Testis (tissue), 2 donors: ENCODE data around the gene CORO1C.

Experiments
- POLR2A ChIP-seq: fragments of 450-650 bp; IDR thresholded peaks from one replicate; pipeline ENCODE4 v1.6.1; 2017; ENCODE audit warnings: antibody characterized with exemption, mild to moderate bottlenecking, moderate library complexity
- TF ChIP-seq, protein P1 (sequence below), 3 experiments: fragments of 450-650 bp in 2 of 3; fragments of 200-600 bp in 1 of 3; sonication (generic) in 1 of 3; IDR thresholded peaks; one replicate each; pipeline ENCODE4 v1.5.1; 2016 to 2019; ENCODE audit warnings: antibody characterized with exemption in 3 of 3, mild to moderate bottlenecking in 2 of 3, moderate library complexity in 1 of 3

DNA sequence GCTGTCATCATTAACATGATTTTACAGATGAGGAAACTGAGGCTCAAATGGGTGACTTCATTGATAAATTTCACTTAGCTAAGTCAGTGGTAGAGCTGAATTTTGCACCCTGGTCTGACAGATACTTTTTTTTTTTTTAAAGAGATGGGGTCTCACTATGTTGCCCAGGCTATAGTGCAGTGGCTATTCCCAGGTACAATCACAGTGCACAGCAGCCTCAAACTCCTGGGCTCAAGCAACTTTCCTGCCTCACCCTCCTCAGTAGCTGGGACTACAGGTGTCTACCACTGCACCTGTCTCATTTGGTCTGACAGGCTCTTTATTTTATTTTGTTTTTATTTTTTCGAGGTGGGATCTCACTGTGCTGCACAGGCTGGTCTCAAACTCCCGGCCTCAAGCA is 24.2 kb upstream of the CORO1C start:
- TF ChIP-seq, protein P1, sequence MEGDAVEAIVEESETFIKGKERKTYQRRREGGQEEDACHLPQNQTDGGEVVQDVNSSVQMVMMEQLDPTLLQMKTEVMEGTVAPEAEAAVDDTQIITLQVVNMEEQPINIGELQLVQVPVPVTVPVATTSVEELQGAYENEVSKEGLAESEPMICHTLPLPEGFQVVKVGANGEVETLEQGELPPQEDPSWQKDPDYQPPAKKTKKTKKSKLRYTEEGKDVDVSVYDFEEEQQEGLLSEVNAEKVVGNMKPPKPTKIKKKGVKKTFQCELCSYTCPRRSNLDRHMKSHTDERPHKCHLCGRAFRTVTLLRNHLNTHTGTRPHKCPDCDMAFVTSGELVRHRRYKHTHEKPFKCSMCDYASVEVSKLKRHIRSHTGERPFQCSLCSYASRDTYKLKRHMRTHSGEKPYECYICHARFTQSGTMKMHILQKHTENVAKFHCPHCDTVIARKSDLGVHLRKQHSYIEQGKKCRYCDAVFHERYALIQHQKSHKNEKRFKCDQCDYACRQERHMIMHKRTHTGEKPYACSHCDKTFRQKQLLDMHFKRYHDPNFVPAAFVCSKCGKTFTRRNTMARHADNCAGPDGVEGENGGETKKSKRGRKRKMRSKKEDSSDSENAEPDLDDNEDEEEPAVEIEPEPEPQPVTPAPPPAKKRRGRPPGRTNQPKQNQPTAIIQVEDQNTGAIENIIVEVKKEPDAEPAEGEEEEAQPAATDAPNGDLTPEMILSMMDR (IDR thresholded peaks at IDR 0.05) = no peak
- TF ChIP-seq POLR2A = no peak
